Kidney tubule cell (primary cell): Measurements from ENCODE around the gene ARHGDIB.

Experiments used
- DNase-seq: peaks from one replicate; pipeline ENCODE4 v3.0.0-alpha.2; 2018; ENCODE audit warnings: low spot score

Gene ARHGDIB

GRCh38 chr12:14961466-14962152 lies at the start of gene ARHGDIB:
ARHGDIB (minus strand) TSS chr12:14961601; CDS start chr12:14950712, 10,889 bp downstream.
- peak; percentile 13 for DNase-seq

GRCh38 chr12:15011162-15011561 lies 49.8 kb upstream of the ARHGDIB start:
- peak; percentile 35 for DNase-seq

DNA sequence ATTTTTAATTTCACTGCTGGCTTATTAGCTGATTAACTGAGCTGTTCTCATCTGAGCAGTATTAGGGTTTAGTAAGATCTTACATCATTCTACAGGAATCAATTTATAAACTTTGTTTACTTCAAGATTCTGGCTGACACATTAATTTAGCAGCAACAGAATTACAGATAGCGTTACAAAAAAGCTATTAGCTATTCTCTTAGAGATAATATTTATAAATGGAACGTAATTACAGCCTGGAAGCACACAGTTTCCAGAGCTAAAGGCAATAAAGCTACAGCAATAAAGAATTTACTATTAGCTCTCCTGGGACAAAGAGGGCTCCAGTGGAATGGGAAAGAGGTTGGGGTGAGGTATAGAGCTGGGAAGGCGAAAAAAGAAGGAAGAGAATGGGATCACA lies 46.1 kb upstream of the ARHGDIB start:
- DNase-seq, result no peak

- no peak for DNase-seq
Measured at GRCh38 chr12:15005064-15005463, 43.7 kb upstream of the ARHGDIB start.

DNA sequence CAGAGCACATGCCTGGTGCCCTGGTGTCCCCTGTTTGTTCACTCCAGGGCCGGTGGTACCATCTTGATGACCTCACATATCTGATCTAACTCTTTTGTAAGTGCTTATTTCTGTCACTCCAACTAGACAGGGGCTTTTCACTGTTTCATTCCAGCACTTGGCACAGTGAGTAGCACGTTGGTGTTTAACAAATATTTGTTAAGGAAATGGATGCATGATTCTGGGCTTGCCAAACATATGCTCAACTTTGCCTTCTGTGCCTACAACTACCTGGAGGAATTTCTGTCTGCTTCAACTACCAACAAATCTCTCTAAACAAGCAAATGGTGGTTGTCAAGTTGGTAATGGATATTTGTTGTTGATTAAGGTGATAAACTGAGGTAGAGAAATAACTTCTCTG lies 43.0 kb upstream of the ARHGDIB start:
- DNase-seq, result no peak

GRCh38 chr12:15001733-15002382 lies 40.5 kb upstream of the ARHGDIB start:
- DNase-seq, result peak; percentile 11

GRCh38 chr12:15000575-15000974 lies 39.2 kb upstream of the ARHGDIB start:
- DNase-seq, result no peak

DNA sequence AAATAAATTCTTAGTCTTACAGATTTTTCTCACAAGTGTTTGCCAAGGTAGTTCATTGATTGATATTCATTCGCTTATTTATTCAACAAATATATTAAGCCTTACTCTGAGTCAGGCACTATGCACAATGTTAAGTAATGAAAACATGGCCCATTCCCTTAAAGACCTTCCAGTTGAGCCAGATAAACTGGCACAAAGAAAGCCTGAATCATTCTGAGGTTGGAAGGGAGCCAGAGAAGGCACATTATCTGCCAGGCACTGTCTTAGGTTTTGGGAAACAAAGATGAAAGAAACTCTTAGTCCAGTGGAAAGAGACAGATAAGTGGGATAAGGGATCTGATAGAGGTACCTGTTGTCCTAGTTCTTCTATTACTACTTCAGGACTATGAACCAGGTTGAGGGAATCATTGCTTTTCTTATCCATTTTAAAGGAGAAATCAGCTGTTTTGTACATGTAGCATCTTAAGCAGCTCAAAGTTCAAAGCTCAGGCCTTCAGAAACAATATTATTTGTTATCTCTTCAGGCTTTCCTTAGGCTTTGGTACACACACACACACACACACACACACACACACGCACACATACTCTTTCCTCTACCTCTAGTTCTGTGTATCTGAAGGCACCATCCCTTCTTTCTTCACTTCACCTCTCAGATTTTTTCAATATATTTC lies 38.4 kb upstream of the ARHGDIB start:
- DNase-seq, result peak; percentile 34

DNA sequence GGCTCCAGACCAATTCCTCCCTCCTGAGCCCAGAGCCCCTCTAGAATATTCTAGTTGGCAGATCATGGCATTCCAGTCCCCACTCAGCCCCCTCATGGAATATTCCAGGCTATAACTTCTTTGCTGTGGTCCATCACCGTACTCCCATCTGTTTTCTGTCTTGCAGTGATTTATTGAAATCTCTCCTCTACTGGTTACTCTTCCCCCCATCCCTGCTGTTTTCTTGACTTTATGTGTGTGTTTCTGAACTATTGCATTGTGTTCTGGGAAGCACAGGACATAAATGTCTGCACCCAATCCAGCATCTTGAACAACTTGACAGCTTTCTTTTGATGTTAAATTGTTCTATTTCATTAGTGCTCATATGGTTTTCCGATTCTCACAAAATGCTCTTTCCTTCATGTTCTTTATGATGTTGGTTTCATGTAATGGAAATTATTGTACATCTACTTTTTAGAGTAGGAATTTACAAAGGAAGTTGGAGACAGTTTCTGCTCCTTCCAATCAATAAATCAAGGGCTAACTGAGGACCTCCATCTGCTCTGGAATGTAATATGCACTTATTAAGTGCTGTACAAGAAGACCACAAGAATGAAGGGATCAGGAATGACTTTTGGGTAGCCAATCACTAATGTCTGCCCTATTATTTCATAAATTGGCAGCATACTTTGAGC lies 37.8 kb upstream of the ARHGDIB start:
- DNase-seq, result no peak

DNA sequence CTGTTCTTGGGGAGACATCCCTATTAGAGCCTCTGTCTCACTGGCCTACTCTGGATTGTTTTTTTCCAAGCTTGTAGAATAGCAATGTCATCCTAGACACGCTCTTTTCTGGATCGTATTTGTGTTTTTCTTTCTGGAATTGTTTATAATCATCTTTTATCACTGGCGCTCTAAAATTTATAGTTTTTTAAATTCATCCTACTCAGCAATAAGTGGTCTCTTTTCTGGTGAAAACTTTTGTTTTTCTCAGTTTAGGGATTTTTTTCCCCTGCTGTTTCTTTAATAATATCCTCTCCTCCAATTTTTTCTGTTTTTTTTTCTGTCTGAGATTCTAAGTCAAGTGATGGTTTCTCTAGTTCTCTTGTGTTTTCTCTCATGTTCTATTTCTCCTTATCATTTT lies 36.6 kb upstream of the ARHGDIB start:
- no peak for DNase-seq

- DNase-seq, result peak; percentile 62
Measured at GRCh38 chr12:14995583-14996425, 34.4 kb upstream of the ARHGDIB start.

- DNase-seq, result no peak
Measured at GRCh38 chr12:14994610-14995009, 33.2 kb upstream of the ARHGDIB start.

DNA sequence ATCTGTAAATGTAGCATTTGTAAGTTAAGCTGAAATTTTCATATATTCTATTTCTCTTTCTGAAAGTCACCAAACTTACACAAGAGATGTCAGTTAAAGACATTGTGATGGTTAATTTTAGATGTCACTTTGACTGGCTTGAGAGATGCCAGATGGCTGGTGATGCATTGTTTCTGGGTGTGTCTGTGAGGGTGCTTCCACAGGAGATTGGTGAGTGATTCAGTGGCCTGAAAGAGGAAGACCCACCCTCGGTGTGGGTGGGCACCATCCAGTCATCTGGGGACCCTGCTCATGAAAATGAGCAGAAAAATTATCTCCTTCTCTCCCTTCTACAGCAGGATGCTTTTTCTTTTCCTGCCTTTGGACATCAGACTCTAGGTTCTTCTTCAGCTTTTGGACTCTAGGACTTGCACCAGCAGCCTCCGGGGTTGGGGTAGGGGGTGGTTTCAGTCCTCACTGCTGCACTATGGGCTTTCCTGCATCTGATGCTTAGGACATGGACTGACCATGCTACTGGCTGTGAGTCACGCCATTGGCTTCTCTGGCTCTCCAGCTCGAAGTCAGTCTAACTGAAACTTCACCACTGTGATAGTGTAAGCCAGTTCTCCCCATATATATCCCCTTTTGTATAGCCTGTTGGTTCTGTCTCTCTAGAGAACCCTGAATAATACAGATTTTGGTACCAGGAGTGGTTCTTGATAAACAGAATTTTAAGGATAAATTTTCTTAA lies 32.3 kb upstream of the ARHGDIB start:
- peak; percentile 43 for DNase-seq

GRCh38 chr12:14993117-14993516 lies 31.7 kb upstream of the ARHGDIB start:
- DNase-seq, result no peak

DNA sequence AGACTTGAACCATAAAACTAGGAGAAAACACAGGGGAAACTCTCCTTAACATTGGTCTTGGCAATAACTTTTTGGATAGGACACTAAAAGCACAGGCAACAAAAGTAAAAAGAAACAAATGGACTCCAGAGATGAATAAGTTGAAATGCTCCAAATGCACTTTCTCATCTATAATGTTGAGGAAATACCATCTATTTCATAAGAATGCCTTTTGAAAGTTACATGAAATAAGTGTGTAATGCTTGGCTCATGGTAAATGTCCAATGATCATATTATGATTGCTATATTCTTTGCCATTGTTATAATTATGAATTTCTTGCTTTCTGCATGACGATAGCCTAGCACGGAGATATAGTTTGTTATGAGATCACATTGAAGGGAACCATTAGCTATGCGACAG lies 31.3 kb upstream of the ARHGDIB start:
- no peak for DNase-seq

DNA sequence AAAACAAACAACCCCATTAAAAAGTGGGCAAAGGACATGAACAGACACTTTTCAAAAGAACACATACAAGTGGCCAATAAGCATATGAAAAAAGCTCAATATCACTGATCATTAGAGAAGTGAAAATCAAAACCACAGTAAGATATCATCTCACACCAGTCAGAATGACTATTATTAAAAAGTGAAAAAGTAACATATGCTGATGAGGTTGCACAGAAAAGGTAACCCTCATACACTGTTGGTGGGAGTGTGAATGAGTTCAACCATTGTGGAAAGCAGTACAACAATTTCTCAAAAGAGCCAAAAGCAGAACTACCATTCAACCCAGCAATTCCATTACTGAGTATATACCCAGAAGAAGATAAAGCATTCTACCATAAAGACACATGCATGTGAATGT lies 29.7 kb upstream of the ARHGDIB start:
- DNase-seq, result no peak

- DNase-seq, result no peak
Measured at GRCh38 chr12:14989790-14990189, 28.4 kb upstream of the ARHGDIB start.

GRCh38 chr12:14988035-14988434 lies 26.6 kb upstream of the ARHGDIB start:
- no peak for DNase-seq

- DNase-seq, result no peak
Measured at GRCh38 chr12:14986449-14986848, 25.0 kb upstream of the ARHGDIB start.

DNA sequence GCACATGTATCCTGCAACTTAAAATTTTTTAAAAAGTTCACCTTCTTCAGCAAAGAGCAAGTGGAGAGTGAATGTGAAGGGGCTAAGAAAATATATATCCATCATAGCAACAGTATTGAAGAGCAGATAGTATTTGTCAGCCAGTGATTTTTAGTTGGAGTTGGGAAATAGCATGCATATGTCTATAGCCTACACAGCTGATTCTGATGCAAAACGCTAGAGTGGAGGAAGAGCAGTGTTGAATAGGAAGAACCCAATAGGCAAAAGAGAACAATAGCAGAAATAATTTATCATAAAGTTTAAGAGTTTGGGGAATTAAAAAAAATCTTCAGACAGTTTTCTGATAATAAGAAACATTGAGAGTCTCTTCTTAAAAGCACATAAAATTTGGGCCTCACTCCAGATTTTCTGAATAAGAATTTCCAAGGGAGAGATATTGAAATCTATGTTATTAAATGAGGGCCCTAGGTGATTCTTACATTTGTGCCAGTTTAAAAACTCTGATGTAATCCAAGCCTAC lies 23.4 kb upstream of the ARHGDIB start:
- no peak for DNase-seq

DNA sequence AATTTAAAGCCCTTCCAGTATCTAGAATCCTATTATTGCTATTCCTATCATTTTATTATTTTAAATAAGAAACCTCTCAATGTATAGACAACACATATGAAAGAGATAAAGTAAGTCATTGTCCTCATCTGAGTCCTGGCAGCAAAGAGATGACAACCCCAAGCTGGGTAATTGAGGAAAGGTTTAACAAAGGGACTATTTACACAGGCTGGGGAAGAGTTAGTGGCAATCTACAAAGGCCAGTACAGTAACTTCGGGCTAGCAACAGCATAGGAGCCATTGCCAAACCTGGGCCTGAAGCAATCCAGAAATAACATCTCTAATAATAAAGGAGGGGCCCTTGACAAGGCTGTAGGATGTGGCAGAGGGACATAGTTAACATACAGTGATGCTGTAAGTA lies 22.6 kb upstream of the ARHGDIB start:
- DNase-seq, result no peak
